K562 (cell line): Measurements from ENCODE around the gene PRKCG. TPM values are rescaled to one million over a fixed set of nuclear protein-coding genes. Genes with fewer than 3 reads are reported as not detected.

ENCODE experiments used
- BDP1 ChIP-seq: IDR thresholded peaks from 3 replicates; pipeline ENCODE4 v1.6.1; 2011; ENCODE audit not compliant: insufficient read length, insufficient read depth
- CHD1 ChIP-seq: fragments of 200-600 bp; sonication (generic); IDR thresholded peaks from one replicate; pipeline ENCODE4 v1.6.1; 2012; ENCODE audit warnings: mild to moderate bottlenecking, moderate library complexity, low read length, inconsistent platforms
- CSDE1 ChIP-seq, 2 experiments: fragments of 450-650 bp; IDR thresholded peaks; 2 replicates each; pipeline ENCODE4 v1.6.1; 2016; ENCODE audit warnings: mild to moderate bottlenecking in 1 of 2
- E2F6 ChIP-seq, 2 experiments: IDR thresholded peaks; 2 replicates each; pipeline ENCODE4 v1.6.1; 2011; ENCODE audit warnings: borderline replicate concordance in 1 of 2, control low read depth in 1 of 2, low read depth in 1 of 2, low read length in 1 of 2, mild to moderate bottlenecking in 1 of 2, mixed read lengths in 1 of 2, moderate library complexity in 1 of 2; ENCODE audit not compliant: insufficient read depth in 1 of 2, insufficient read length in 1 of 2, poor library complexity in 1 of 2, severe bottlenecking in 1 of 2; ENCODE audit errors: extremely low read depth in 1 of 2
- FOXA1 ChIP-seq: fragments of 450-650 bp; IDR thresholded peaks from 2 replicates; pipeline ENCODE4 v1.6.1; 2016; ENCODE audit warnings: mild to moderate bottlenecking, borderline replicate concordance
- GTF2E2 ChIP-seq: fragments of 200-800 bp; sonication (Bioruptor generic); IDR thresholded peaks from 2 replicates; pipeline ENCODE4 v1.6.1; 2016; ENCODE audit warnings: missing genetic modification characterization, missing compliant biosample characterization
- GTF2F1 ChIP-seq: IDR thresholded peaks from 2 replicates; pipeline ENCODE4 v1.6.1; 2011; ENCODE audit warnings: low read depth, low read length, improper control_type of control experiment
- HDAC1 ChIP-seq, 2 experiments: fragments of 450-650 bp; IDR thresholded peaks; 2 replicates each; pipeline ENCODE4 v1.6.1; 2016 to 2017; ENCODE audit warnings: inconsistent platforms in 1 of 2, mild to moderate bottlenecking in 1 of 2, moderate library complexity in 1 of 2
- KAT8 ChIP-seq: fragments of 450-650 bp; IDR thresholded peaks from 2 replicates; pipeline ENCODE4 v1.6.1; 2016; ENCODE audit warnings: low read depth, mild to moderate bottlenecking
- KLF10 ChIP-seq: fragments of 250-450 bp; sonication (Bioruptor Pico); IDR thresholded peaks from 2 replicates; pipeline ENCODE4 v1.6.1; 2021; ENCODE audit warnings: matching md5 sums
- MTA3 ChIP-seq: fragments of 450-650 bp; formaldehyde crosslinking; IDR thresholded peaks from 2 replicates; pipeline ENCODE4 v1.6.1; 2017; ENCODE audit warnings: mild to moderate bottlenecking, borderline replicate concordance
- PHF20 ChIP-seq: fragments of 450-650 bp; IDR thresholded peaks from 2 replicates; pipeline ENCODE4 v1.6.1; 2018; ENCODE audit not compliant: partially characterized antibody
- PPARD ChIP-seq: fragments of 250-450 bp; sonication (Bioruptor Pico); IDR thresholded peaks from 2 replicates; pipeline ENCODE4 v1.8.0; 2022; ENCODE audit warnings: inconsistent platforms, mild to moderate bottlenecking, moderate library complexity
- PRMT5 ChIP-seq: sonication (generic); formaldehyde crosslinking; IDR thresholded peaks from 2 replicates; pipeline ENCODE4 v1.5.0; 2020; ENCODE audit warnings: missing genetic modification reagents
- RBFOX2 ChIP-seq: fragments of 200-400 bp; formaldehyde crosslinking; IDR thresholded peaks from 2 replicates; pipeline ENCODE4 v1.6.1; 2017; ENCODE audit warnings: low read depth, mild to moderate bottlenecking, low read length, moderate library complexity
- RNF2 ChIP-seq: sonication (generic); IDR thresholded peaks from 2 replicates; pipeline ENCODE4 v1.6.1; 2016
- SAFB ChIP-seq: fragments of 200-400 bp; formaldehyde crosslinking; IDR thresholded peaks from 2 replicates; pipeline ENCODE4 v1.6.1; 2017; ENCODE audit warnings: low read depth, low read length, borderline replicate concordance
- SNIP1 ChIP-seq: fragments of 450-650 bp; IDR thresholded peaks from 2 replicates; pipeline ENCODE4 v1.7.1; 2017; ENCODE audit warnings: low read depth, mild to moderate bottlenecking
- SOX6 ChIP-seq: fragments of 450-650 bp; IDR thresholded peaks from 2 replicates; pipeline ENCODE4 v1.6.1; 2014; ENCODE audit warnings: mild to moderate bottlenecking
- STAT5A ChIP-seq: IDR thresholded peaks from 2 replicates; pipeline ENCODE4 v1.6.1; 2012; ENCODE audit warnings: low read length, inconsistent platforms, borderline replicate concordance
- THAP7 ChIP-seq: fragments of 250-450 bp; sonication (Bioruptor Pico); IDR thresholded peaks from 2 replicates; pipeline ENCODE4 v1.5.0; 2021
- TRIM25 ChIP-seq: fragments of 450-650 bp; IDR thresholded peaks from 2 replicates; pipeline ENCODE4 v1.7.0; 2016; ENCODE audit warnings: borderline replicate concordance
- U2AF2 ChIP-seq: fragments of 200-400 bp; formaldehyde crosslinking; optimal IDR thresholded peaks from 2 replicates; pipeline ENCODE3; 2017; ENCODE audit warnings: low read depth, mild to moderate bottlenecking, low read length
- ZNF232 ChIP-seq: sonication (generic); formaldehyde crosslinking; IDR thresholded peaks from 2 replicates; pipeline ENCODE4 v1.8.0; 2022; ENCODE audit warnings: mild to moderate bottlenecking, missing genetic modification reagents
- ZNF57 ChIP-seq: fragments of 450-650 bp; formaldehyde crosslinking; IDR thresholded peaks from 2 replicates; pipeline ENCODE4 v1.4.0; 2020; ENCODE audit warnings: mild to moderate bottlenecking, moderate library complexity
- ZNF644 ChIP-seq: fragments of 200-800 bp; sonication (Bioruptor generic); IDR thresholded peaks from 2 replicates; pipeline ENCODE4 v1.6.1; 2016; ENCODE audit warnings: low read depth, missing genetic modification characterization, missing compliant biosample characterization
- polyA plus RNA-seq, 8 experiments: library from polyadenylated mRNA; depleted of rRNA in 4 of 8; stranded (reverse) in 5 of 8; unstranded in 3 of 8; fragments of >200 nt; fragmentation: Nextera tagmentation in 2 of 8; fragmentation: Illumina TruSeq in 1 of 8; extraction: Ambion mirVana in 2 of 8; extraction: Trizol in 1 of 8; gene quantifications; 2 replicates each; pipeline versions ENCODE4 v1.2.1 to v1.2.3, GENCODE V29; 2011 to 2014; ENCODE audit warnings: inconsistent platforms in 1 of 8, missing spikeins in 1 of 8
- total RNA-seq, 7 experiments: library from RNA; depleted of rRNA in 6 of 7; stranded (reverse); fragments of >200 nt in 6 of 7; fragmentation: Illumina TruSeq in 2 of 7; extraction: Trizol in 2 of 7; gene quantifications; 2 replicates each; pipeline versions ENCODE4 v1.2.1 to v1.2.3, GENCODE V29; 2011 to 2021; ENCODE audit warnings: low replicate concordance in 1 of 7

The PRKCG gene
- total and polyA plus RNA-seq, 9 of the 15 experiments (the other 6 are each of a cell fraction or from before 2014, with no cell fraction given), result not detected

DNA sequence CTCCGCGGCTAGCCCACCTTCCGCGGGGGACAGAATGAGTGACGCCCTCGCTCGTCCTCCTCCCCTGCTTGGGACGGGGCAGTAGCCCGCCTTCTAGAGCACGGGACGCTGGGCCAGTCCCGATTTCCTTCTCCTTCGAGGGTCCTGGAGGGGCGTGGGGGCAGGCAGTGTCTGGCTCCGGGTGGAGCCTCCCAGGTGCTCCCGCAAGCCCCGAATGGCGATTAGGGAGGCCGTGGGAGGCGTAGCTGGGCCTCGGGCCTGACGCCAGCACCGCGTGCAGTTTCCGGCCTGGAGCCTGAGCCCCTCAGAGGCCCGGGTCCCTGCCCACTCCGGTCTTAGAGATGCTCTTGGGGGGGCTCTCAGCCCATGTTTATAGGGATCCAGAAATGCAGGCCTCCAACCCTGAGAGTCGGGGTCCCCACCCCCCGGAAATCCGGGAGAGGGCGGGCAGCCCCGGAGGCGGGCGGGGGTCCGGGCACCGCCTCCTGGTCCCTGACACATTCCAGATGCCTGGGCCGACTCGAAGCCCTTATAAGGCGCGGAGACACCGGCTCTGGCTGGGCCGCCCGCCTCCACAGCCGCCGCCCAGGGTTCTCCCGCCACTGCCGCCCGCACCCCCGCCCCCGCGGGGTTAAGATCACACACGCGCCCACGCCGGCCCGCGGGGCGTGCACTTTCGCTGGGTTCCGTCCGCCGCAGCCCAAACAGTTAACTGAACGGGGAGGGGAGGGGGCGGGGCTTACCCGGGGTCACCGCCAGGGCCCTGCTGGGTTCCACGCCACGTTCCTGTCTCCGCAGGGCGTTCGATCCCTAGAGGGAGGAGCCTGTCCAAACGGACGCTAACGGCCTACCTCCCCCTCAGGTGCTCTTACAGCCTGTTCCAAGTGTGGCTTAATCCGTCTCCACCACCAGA is 12.8 kb upstream of the PRKCG start (continued):
- TF ChIP-seq TRIM25 (no peak), GTF2E2 (tag) (no peak; the same call in 1 of the 2 replicates), ZNF232 (CRISPR knock-in tag) (no peak), ZNF57 (no peak), GTF2F1 (no peak), SAFB (peak; percentile 93), SNIP1 (no peak), FOXA1 (no peak), PRMT5 (no peak), KAT8 (no peak), SOX6 (no peak), ZNF644 (tag) (no peak), STAT5A (no peak), MTA3 (no peak), RBFOX2 (peak; percentile 81), PPARD (CRISPR knock-in tag) (no peak), KLF10 (CRISPR knock-in tag) (no peak), BDP1 (no peak), CHD1 (peak; percentile 57), U2AF2 (no peak), RNF2 (peak; percentile 90), PHF20 (no peak), CSDE1 (IDR thresholded peaks at IDR 0.05) (no peak), E2F6 (IDR thresholded peaks at IDR 0.05; ENCODE audit: borderline replicate concordance in 1 of 2, extremely low read depth in 1 of 2, insufficient read depth in 1 of 2, insufficient read length in 1 of 2, low read depth in 1 of 2, low read length in 1 of 2, poor library complexity in 1 of 2, severe bottlenecking in 1 of 2) (peak in 1 of 2 experiments; percentile 79), HDAC1 (IDR thresholded peaks at IDR 0.05) (peak in 1 of 2 experiments; percentile 76; a peak in 2 of 4 replicates), THAP7 (CRISPR knock-in tag) (no peak)
